ENCODE results near the gene LBP. TPM values are rescaled to one million over a fixed set of nuclear protein-coding genes. Genes with fewer than 3 reads are reported as not detected.
"Not testable (repeated sequence)": the region's sequence is repeated elsewhere in the genome, so short reads cannot be mapped to it uniquely, and the experiment has no call there.

Gene LBP
- total and polyA plus RNA-seq, 2 donors (not counting 1 experiment from before 2014, with no cell fraction given) = 0.08 to 0.17 TPM

DNA sequence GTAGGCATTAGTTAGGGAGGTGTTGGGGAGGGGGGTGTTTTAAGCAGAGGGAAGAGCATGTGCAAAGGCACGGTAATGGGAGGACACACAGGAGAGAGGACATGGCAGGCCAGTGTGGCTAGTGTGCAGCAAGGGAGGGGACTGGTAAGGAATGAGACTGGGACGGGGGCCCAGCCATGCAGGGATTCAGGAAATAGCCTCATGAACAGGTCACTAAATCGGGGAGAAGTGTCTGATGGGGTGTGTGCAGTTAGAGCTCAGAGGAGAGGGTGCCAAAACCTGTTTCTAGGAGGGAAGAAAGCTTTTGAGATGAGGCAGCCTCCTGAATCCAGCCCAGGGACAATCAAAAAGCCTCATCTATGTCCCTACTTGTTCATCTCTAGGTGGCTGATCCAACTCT lies 34.8 kb upstream of the LBP start:
- DNase-seq (ENCODE audit: low read depth in 2 of 2) = no peak
- H3K4me3 ChIP-seq (replicated peaks in 1 of 4; ENCODE audit: control extremely low read depth in 1 of 4, insufficient read depth in 1 of 4, low read depth in 3 of 4, low read length in 4 of 4) = no peak overlapping the region
- no peaks in the 10 kb centered on the region for H3K79me2 ChIP-seq (ENCODE audit: control insufficient read depth, insufficient read depth, low read length)
- H4K20me1 ChIP-seq (ENCODE audit: control insufficient read depth, extremely low read depth, insufficient read depth, low read length) = no peaks in the 10 kb centered on the region
- no peak overlapping the region for H3K4me2 ChIP-seq (ENCODE audit: extremely low read depth, insufficient read depth, low read length)
- H2AFZ ChIP-seq (ENCODE audit: low read length) = no peak overlapping the region
- no peaks in the 10 kb centered on the region for H3K36me3 ChIP-seq (ENCODE audit: control insufficient read depth, insufficient read depth, low read length)
- H3K27me3 ChIP-seq (ENCODE audit: control insufficient read depth, insufficient read depth, low read length) = peaks cover 10% of the 10 kb centered on the region
- H3K9ac ChIP-seq (ENCODE audit: insufficient read depth, low read length) = no peak overlapping the region
- TF ChIP-seq EZH2 (IDR thresholded peaks at IDR 0.05; ENCODE audit: low read length, missing control alignments) = no peak
- TF ChIP-seq, protein P1, sequence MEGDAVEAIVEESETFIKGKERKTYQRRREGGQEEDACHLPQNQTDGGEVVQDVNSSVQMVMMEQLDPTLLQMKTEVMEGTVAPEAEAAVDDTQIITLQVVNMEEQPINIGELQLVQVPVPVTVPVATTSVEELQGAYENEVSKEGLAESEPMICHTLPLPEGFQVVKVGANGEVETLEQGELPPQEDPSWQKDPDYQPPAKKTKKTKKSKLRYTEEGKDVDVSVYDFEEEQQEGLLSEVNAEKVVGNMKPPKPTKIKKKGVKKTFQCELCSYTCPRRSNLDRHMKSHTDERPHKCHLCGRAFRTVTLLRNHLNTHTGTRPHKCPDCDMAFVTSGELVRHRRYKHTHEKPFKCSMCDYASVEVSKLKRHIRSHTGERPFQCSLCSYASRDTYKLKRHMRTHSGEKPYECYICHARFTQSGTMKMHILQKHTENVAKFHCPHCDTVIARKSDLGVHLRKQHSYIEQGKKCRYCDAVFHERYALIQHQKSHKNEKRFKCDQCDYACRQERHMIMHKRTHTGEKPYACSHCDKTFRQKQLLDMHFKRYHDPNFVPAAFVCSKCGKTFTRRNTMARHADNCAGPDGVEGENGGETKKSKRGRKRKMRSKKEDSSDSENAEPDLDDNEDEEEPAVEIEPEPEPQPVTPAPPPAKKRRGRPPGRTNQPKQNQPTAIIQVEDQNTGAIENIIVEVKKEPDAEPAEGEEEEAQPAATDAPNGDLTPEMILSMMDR (conservative IDR thresholded peaks at IDR 0.05 in 1 of 2, IDR thresholded peaks at IDR 0.05 in 1 of 2; ENCODE audit: low read depth in 1 of 2, low read length in 2 of 2) = no peak
- no peak overlapping the region for H3K27ac ChIP-seq (ENCODE audit: insufficient read depth, low read length)
- H3K9me3 ChIP-seq (ENCODE audit: control insufficient read depth, insufficient read depth, low read depth, low read length) = no peaks in the 10 kb centered on the region
- H3K4me1 ChIP-seq (ENCODE audit: control insufficient read depth, extremely low read depth, insufficient read depth, low read length) = no peaks in the 10 kb centered on the region

DNA sequence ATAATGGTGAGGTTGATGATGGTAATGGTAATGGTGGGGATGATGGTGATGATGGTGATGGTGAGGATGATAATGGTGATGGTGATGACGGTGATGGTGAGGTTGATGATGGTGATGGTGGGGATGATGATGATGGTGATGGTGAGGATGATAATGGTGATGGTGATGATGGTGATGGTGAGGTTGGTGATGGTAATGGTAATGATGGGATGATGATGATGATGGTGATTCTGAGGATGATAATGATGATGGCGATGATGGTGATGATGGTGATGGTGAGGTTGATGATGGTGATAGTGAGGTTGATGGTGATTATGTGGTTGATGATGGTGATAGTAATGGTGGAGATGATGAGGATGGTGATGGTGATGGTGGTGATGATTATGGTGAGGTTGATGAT lies 32.6 kb upstream of the LBP start:
- H3K4me1 ChIP-seq (ENCODE audit: control insufficient read depth, extremely low read depth, insufficient read depth, low read length) = no peaks in the 10 kb centered on the region
- H3K9me3 ChIP-seq (ENCODE audit: control insufficient read depth, insufficient read depth, low read depth, low read length) = no peaks in the 10 kb centered on the region
- no peak overlapping the region for H3K9ac ChIP-seq (ENCODE audit: insufficient read depth, low read length)
- H3K4me3 ChIP-seq (replicated peaks in 1 of 4; ENCODE audit: control extremely low read depth in 1 of 4, insufficient read depth in 1 of 4, low read depth in 3 of 4, low read length in 4 of 4) = no peak overlapping the region
- no peak for DNase-seq (ENCODE audit: low read depth in 2 of 2)
- peaks cover 13% of the 10 kb centered on the region for H3K27me3 ChIP-seq (ENCODE audit: control insufficient read depth, insufficient read depth, low read length)
- H3K36me3 ChIP-seq (ENCODE audit: control insufficient read depth, insufficient read depth, low read length) = no peaks in the 10 kb centered on the region
- H3K79me2 ChIP-seq (ENCODE audit: control insufficient read depth, insufficient read depth, low read length) = no peaks in the 10 kb centered on the region
- no peak overlapping the region for H3K27ac ChIP-seq (ENCODE audit: insufficient read depth, low read length)
- H3K4me2 ChIP-seq (ENCODE audit: extremely low read depth, insufficient read depth, low read length) = no peak overlapping the region
- no peaks in the 10 kb centered on the region for H4K20me1 ChIP-seq (ENCODE audit: control insufficient read depth, extremely low read depth, insufficient read depth, low read length)
- TF ChIP-seq, protein P1 (conservative IDR thresholded peaks at IDR 0.05 in 1 of 2, IDR thresholded peaks at IDR 0.05 in 1 of 2; ENCODE audit: low read depth in 1 of 2, low read length in 2 of 2) = no peak
- no peak for TF ChIP-seq EZH2 (IDR thresholded peaks at IDR 0.05; ENCODE audit: low read length, missing control alignments)
- no peak overlapping the region for H2AFZ ChIP-seq (ENCODE audit: low read length)

DNA sequence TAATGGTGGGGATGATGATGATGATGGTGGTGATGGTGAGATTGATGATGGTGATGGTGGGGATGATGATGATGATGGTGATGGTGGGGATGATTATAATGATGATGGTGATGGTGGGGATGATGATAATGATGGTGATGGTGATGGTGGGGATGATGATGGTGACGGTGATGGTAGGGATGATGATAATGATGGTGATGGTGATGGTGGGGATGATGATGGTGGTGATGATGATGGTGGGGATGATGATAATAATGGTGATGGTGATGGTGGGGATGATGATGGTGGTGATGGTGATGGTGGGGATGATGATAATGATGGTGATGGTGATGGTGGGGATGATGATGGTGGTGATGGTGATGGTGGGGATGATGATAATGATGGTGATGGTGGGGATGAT lies 31.9 kb upstream of the LBP start:
- H4K20me1 ChIP-seq (ENCODE audit: control insufficient read depth, extremely low read depth, insufficient read depth, low read length); H3K9me3 ChIP-seq (ENCODE audit: control insufficient read depth, insufficient read depth, low read depth, low read length); H3K27ac ChIP-seq (ENCODE audit: insufficient read depth, low read length): not testable (repeated sequence)

More for the DNA sequence above, 31.9 kb upstream of the LBP start:
- not testable (repeated sequence) for H3K9ac ChIP-seq (ENCODE audit: insufficient read depth, low read length); H3K4me1 ChIP-seq (ENCODE audit: control insufficient read depth, extremely low read depth, insufficient read depth, low read length); DNase-seq (ENCODE audit: low read depth in 2 of 2); H3K4me2 ChIP-seq (ENCODE audit: extremely low read depth, insufficient read depth, low read length); H2AFZ ChIP-seq (ENCODE audit: low read length); H3K4me3 ChIP-seq (replicated peaks in 1 of 4; ENCODE audit: control extremely low read depth in 1 of 4, insufficient read depth in 1 of 4, low read depth in 3 of 4, low read length in 4 of 4); H3K79me2 ChIP-seq (ENCODE audit: control insufficient read depth, insufficient read depth, low read length); H3K36me3 ChIP-seq (ENCODE audit: control insufficient read depth, insufficient read depth, low read length)
- H3K27me3 ChIP-seq (ENCODE audit: control insufficient read depth, insufficient read depth, low read length) = peaks cover 13% of the 10 kb centered on the region

Data from fibroblast of lung (primary cell).